AG09319 (cell line): ENCODE data around the gene OR52N5.
A peak's percentile ranks its signal among the peaks of the same experiment; 100 is the strongest.

Experiments
- DNase-seq: peaks from one replicate; pipeline ENCODE4 v3.0.0-alpha.2; 2010; ENCODE audit warnings: low read depth; ENCODE audit errors: extremely low read depth
- TF ChIP-seq, protein P1 (sequence below): IDR thresholded peaks from 2 replicates; pipeline ENCODE4 v1.5.1; 2011; ENCODE audit warnings: low read depth, mild to moderate bottlenecking, inconsistent platforms, low read length, moderate library complexity

OR52N5 gene

DNA sequence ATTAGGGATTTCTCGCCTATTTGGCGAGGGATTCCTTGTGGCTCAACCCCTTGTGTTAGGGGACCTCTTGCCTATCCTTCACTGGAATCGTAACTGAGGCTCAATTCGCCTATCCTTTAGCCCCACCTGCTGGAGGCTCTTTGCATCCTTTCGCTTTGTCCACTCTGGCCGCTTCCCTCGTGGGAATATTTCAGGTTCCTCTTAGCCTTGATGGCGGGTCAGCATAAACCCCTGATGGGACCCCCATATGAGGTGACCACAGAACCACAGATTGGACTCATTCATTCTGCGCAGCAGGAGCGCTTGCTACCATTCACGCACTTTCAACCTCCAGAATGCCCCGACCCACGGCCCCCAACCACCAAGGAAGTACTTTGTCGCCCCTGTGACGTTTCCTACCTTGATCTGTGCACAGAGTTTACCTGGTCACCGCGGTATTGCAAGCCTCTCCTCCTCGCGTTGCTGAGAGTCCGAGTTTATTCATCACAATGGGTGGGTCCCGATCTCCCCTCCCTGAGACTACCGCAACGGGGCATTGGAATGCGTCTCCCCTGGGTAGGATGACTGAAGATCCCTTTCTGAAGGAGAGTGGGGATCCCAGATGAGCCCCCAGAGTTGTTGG, 25.5 kb upstream of the OR52N5 start, which contains the start of gene OR52N2:
Gene OR52N2 (plus strand): TSS at position 425 of the 622 bp plus-strand sequence. CDS start 11,412 bp downstream, outside the sequence.
- TF ChIP-seq, protein P1, sequence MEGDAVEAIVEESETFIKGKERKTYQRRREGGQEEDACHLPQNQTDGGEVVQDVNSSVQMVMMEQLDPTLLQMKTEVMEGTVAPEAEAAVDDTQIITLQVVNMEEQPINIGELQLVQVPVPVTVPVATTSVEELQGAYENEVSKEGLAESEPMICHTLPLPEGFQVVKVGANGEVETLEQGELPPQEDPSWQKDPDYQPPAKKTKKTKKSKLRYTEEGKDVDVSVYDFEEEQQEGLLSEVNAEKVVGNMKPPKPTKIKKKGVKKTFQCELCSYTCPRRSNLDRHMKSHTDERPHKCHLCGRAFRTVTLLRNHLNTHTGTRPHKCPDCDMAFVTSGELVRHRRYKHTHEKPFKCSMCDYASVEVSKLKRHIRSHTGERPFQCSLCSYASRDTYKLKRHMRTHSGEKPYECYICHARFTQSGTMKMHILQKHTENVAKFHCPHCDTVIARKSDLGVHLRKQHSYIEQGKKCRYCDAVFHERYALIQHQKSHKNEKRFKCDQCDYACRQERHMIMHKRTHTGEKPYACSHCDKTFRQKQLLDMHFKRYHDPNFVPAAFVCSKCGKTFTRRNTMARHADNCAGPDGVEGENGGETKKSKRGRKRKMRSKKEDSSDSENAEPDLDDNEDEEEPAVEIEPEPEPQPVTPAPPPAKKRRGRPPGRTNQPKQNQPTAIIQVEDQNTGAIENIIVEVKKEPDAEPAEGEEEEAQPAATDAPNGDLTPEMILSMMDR = peak; percentile 88
- DNase-seq = peak; percentile 31

DNA sequence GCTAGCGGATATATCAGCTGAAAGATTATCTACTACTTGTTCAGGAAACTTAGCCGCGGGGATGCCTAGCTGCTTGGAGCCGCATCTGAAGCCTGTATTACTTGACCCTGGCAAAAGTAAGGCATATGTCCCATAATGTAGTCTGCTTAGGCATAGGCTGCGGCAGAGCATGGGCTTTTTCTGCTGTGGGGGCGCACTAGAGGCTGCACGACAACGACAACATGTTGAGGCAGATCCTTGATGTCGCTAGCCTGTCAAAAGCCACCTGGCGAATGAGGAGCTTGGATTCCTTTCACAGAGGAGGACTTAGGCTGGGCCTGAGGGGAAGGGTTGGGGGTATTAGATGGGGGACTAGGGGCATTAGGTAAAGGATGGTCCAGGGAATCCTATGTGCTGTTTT, 24.4 kb upstream of the OR52N5 start:
- TF ChIP-seq, protein P1 = no peak
- no peak for DNase-seq

- no peak for DNase-seq
- TF ChIP-seq, protein P1 = no peak
Measured at GRCh38 chr11:5803982-5804381, 20.8 kb upstream of the OR52N5 start.

- TF ChIP-seq, protein P1 = no peak
- no peak for DNase-seq
Measured at GRCh38 chr11:5796541-5796940, 13.4 kb upstream of the OR52N5 start.

DNA sequence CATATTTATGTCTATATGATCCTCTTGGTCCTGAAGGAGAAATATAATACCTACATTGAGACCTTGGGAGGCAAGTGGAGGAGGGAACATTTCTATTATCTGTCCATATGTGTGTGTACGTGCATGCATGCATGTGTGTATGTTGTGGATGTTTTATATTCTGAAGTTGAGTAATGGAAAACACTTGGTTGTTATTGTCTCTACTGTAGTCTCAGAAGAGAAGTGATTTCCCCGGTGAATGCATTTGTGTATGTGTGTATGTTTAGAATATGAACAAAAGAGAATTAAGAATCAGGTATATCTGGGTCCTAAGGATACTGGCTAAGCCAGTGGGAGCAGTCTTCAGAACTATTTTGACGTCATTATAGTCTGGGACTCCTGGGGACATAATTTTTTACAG, 8.0 kb upstream of the OR52N5 start, which contains the start of gene OR52N1:
Gene OR52N1 (minus strand): TSS at position 101 of the 400 bp plus-strand sequence. CDS start 2,449 bp downstream, outside the sequence.
- DNase-seq = no peak
- TF ChIP-seq, protein P1 = no peak

GRCh38 chr11:5767056-5767455, 16.1 kb downstream of the OR52N5 start:
- TF ChIP-seq, protein P1 = no peak
- DNase-seq = no peak

DNA sequence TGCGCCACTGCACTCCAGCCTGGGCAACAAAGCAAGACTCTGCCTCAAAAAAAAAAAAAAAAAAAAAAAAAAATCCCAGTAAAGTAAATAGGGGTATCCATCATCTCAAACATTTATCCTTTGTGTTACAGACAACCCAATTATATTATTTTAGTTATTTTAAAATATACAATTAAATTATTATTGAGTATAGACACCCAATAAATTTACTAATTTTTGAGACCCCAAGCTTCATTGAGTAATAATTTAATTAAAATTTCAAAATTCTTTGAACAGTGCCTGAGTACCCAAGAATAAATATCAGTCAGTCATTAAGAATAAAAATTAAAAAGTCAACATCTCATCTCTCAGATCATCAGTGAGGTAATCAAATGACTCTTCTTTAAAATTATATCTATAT, 29.2 kb downstream of the OR52N5 start, which contains the start of gene OR52N4:
Gene OR52N4 (plus strand): TSS at position 301 of the 400 bp plus-strand sequence. CDS start 498 bp downstream, outside the sequence.
- TF ChIP-seq, protein P1 = no peak
- no peak for DNase-seq
